ENCODE results near the gene KLKB1.
"Not testable (repeated sequence)": the region's sequence is repeated elsewhere in the genome, so short reads cannot be mapped to it uniquely, and the experiment has no call there.

KLKB1 gene

GRCh38 chr4:186243331-186243730 lies 16.0 kb downstream of the KLKB1 start:
- no peaks in the 10 kb centered on the region for H4K20me1 ChIP-seq (ENCODE audit: insufficient read depth, low read length)
- H3K27ac ChIP-seq (ENCODE audit: low read length) = no peak overlapping the region
- H3K9me3 ChIP-seq (replicated peaks; ENCODE audit: insufficient read depth, low read length) = no peaks in the 10 kb centered on the region
- H3K9ac ChIP-seq (ENCODE audit: low read length) = no peak overlapping the region
- DNase-seq = no peak
- no peaks in the 10 kb centered on the region for H3F3A ChIP-seq (ENCODE audit: insufficient read depth, low read length)
- no peak overlapping the region for H2AFZ ChIP-seq (ENCODE audit: low read length)
- H3K4me3 ChIP-seq (ENCODE audit: low read length) = no peak overlapping the region
- H3K4me1 ChIP-seq (ENCODE audit: low read length) = no peaks in the 10 kb centered on the region
- H3K79me2 ChIP-seq (ENCODE audit: low read length) = no peaks in the 10 kb centered on the region
- no peaks in the 10 kb centered on the region for H3K27me3 ChIP-seq (replicated peaks; ENCODE audit: insufficient read depth, low read length)
- no peaks in the 10 kb centered on the region for H3K36me3 ChIP-seq (replicated peaks; ENCODE audit: insufficient read depth, low read length)
- no peak overlapping the region for H3K4me2 ChIP-seq (ENCODE audit: low read depth, low read length)
- no peaks in the 10 kb centered on the region for H3K9me2 ChIP-seq (replicated peaks; ENCODE audit: insufficient read depth, low read length)
- no peak for TF ChIP-seq EZH2phosphoT487 (IDR thresholded peaks at IDR 0.05; ENCODE audit: low read length)
- no peak for TF ChIP-seq CTCF (IDR thresholded peaks at IDR 0.05; ENCODE audit: low read length)
- TF ChIP-seq EZH2 (optimal IDR thresholded peaks at IDR 0.05; ENCODE audit: low read depth, low read length) = no peak

GRCh38 chr4:186244835-186245234 lies 17.5 kb downstream of the KLKB1 start:
- no peaks in the 10 kb centered on the region for H3K9me2 ChIP-seq (replicated peaks; ENCODE audit: insufficient read depth, low read length)
- H3K4me3 ChIP-seq (ENCODE audit: low read length) = no peak overlapping the region
- no peak for DNase-seq
- no peaks in the 10 kb centered on the region for H3F3A ChIP-seq (ENCODE audit: insufficient read depth, low read length)
- no peak overlapping the region for H3K27ac ChIP-seq (ENCODE audit: low read length)
- no peak overlapping the region for H3K9ac ChIP-seq (ENCODE audit: low read length)
- no peaks in the 10 kb centered on the region for H3K79me2 ChIP-seq (ENCODE audit: low read length)
- H4K20me1 ChIP-seq (ENCODE audit: insufficient read depth, low read length) = no peaks in the 10 kb centered on the region
- H2AFZ ChIP-seq (ENCODE audit: low read length) = no peak overlapping the region
- H3K27me3 ChIP-seq (replicated peaks; ENCODE audit: insufficient read depth, low read length) = no peaks in the 10 kb centered on the region
- TF ChIP-seq CTCF (IDR thresholded peaks at IDR 0.05; ENCODE audit: low read length) (no peak), EZH2 (optimal IDR thresholded peaks at IDR 0.05; ENCODE audit: low read depth, low read length) (no peak), EZH2phosphoT487 (IDR thresholded peaks at IDR 0.05; ENCODE audit: low read length) (no peak)
- no peak overlapping the region for H3K4me2 ChIP-seq (ENCODE audit: low read depth, low read length)
- H3K36me3 ChIP-seq (replicated peaks; ENCODE audit: insufficient read depth, low read length) = no peaks in the 10 kb centered on the region
- H3K4me1 ChIP-seq (ENCODE audit: low read length) = 0 out of 2 replicates have a peak, but pooled peaks cover under 1% of the 10 kb centered on the region
- H3K9me3 ChIP-seq (replicated peaks; ENCODE audit: insufficient read depth, low read length) = no peaks in the 10 kb centered on the region

- not testable (repeated sequence) for H3K4me2 ChIP-seq (ENCODE audit: low read depth, low read length); H3F3A ChIP-seq (ENCODE audit: insufficient read depth, low read length); H3K9ac ChIP-seq (ENCODE audit: low read length); H3K27ac ChIP-seq (ENCODE audit: low read length); H3K79me2 ChIP-seq (ENCODE audit: low read length); H4K20me1 ChIP-seq (ENCODE audit: insufficient read depth, low read length); DNase-seq; H3K9me3 ChIP-seq (replicated peaks; ENCODE audit: insufficient read depth, low read length); H2AFZ ChIP-seq (ENCODE audit: low read length); H3K36me3 ChIP-seq (replicated peaks; ENCODE audit: insufficient read depth, low read length); H3K9me2 ChIP-seq (replicated peaks; ENCODE audit: insufficient read depth, low read length); H3K4me3 ChIP-seq (ENCODE audit: low read length); H3K4me1 ChIP-seq (ENCODE audit: low read length); H3K27me3 ChIP-seq (replicated peaks; ENCODE audit: insufficient read depth, low read length)
These were observed 19.9 kb downstream of the KLKB1 start for GRCh38 chr4:186247062-186247752.

- DNase-seq = no peak
- H3K4me2 ChIP-seq (ENCODE audit: low read depth, low read length) = no peak overlapping the region
- no peak overlapping the region for H3K27ac ChIP-seq (ENCODE audit: low read length)
- no peaks in the 10 kb centered on the region; the same call in 1 of the 2 replicates for H3F3A ChIP-seq (ENCODE audit: insufficient read depth, low read length)
- H3K9me2 ChIP-seq (replicated peaks; ENCODE audit: insufficient read depth, low read length) = no peaks in the 10 kb centered on the region
- no peaks in the 10 kb centered on the region for H3K27me3 ChIP-seq (replicated peaks; ENCODE audit: insufficient read depth, low read length)
- no peak overlapping the region for H3K4me3 ChIP-seq (ENCODE audit: low read length)
- no peaks in the 10 kb centered on the region for H3K36me3 ChIP-seq (replicated peaks; ENCODE audit: insufficient read depth, low read length)
- no peak overlapping the region for H2AFZ ChIP-seq (ENCODE audit: low read length)
- H4K20me1 ChIP-seq (ENCODE audit: insufficient read depth, low read length) = no peaks in the 10 kb centered on the region
- H3K79me2 ChIP-seq (ENCODE audit: low read length) = no peaks in the 10 kb centered on the region
- H3K9ac ChIP-seq (ENCODE audit: low read length) = no peak overlapping the region
- no peaks in the 10 kb centered on the region for H3K9me3 ChIP-seq (replicated peaks; ENCODE audit: insufficient read depth, low read length)
- peaks cover 9% of the 10 kb centered on the region; the same call in 1 of the 2 replicates for H3K4me1 ChIP-seq (ENCODE audit: low read length)
- no peak for TF ChIP-seq EZH2phosphoT487 (IDR thresholded peaks at IDR 0.05; ENCODE audit: low read length)
- TF ChIP-seq EZH2 (optimal IDR thresholded peaks at IDR 0.05; ENCODE audit: low read depth, low read length) = no peak
- no peak for TF ChIP-seq CTCF (IDR thresholded peaks at IDR 0.05; ENCODE audit: low read length)
These were observed 21.3 kb downstream of the KLKB1 start for GRCh38 chr4:186248643-186249042.
